Endothelial cell of hepatic sinusoid (primary cell): ENCODE results near the gene NRXN3.

Experiments
- in situ Hi-C: cut with HindIII; loops from 2 replicates; pipeline ENCODE4 v1.10.0; 2017; ENCODE audit warnings: low sequenced_read_pairs

Gene NRXN3

GRCh38 chr14:79631276-79631675 lies 1461.1 kb downstream of the NRXN3 start:
- in situ Hi-C loops, result no loop called here

- in situ Hi-C loops, result no loop called here
Measured at GRCh38 chr14:79638672-79639266, 1468.6 kb downstream of the NRXN3 start.

- in situ Hi-C loops, result no loop called here
Measured at GRCh38 chr14:79639613-79640012, 1469.4 kb downstream of the NRXN3 start.

- in situ Hi-C loops, result no loop called here
Measured at GRCh38 chr14:79641371-79641770, 1471.2 kb downstream of the NRXN3 start.

- in situ Hi-C loops, result no loop called here
Measured at GRCh38 chr14:79643132-79643531, 1473.0 kb downstream of the NRXN3 start.

GRCh38 chr14:79645753-79646362 lies 1475.7 kb downstream of the NRXN3 start:
- in situ Hi-C loops, result no loop called here

GRCh38 chr14:79649856-79650255 lies 1479.7 kb downstream of the NRXN3 start:
- in situ Hi-C loops, result no loop called here

- in situ Hi-C loops, result no loop called here
Measured at GRCh38 chr14:79652513-79653307, 1482.5 kb downstream of the NRXN3 start.

- in situ Hi-C loops, result no loop called here
Measured at GRCh38 chr14:79656056-79656455, 1485.9 kb downstream of the NRXN3 start.

GRCh38 chr14:79656496-79656895 lies 1486.3 kb downstream of the NRXN3 start:
- in situ Hi-C loops, result no loop called here

- in situ Hi-C loops, result no loop called here
Measured at GRCh38 chr14:79658221-79658620, 1488.0 kb downstream of the NRXN3 start.

- in situ Hi-C loops, result no loop called here
Measured at GRCh38 chr14:79658769-79659168, 1488.6 kb downstream of the NRXN3 start.

GRCh38 chr14:79660053-79660939 lies 1490.1 kb downstream of the NRXN3 start:
- in situ Hi-C loops, result no loop called here

GRCh38 chr14:79661752-79662151 lies 1491.6 kb downstream of the NRXN3 start:
- in situ Hi-C loops, result no loop called here

- in situ Hi-C loops, result no loop called here
Measured at GRCh38 chr14:79663453-79663852, 1493.3 kb downstream of the NRXN3 start.

- in situ Hi-C loops, result no loop called here
Measured at GRCh38 chr14:79665556-79665955, 1495.4 kb downstream of the NRXN3 start.

GRCh38 chr14:79668951-79669350 lies 1498.8 kb downstream of the NRXN3 start:
- in situ Hi-C loops, result no loop called here

- in situ Hi-C loops, result no loop called here
Measured at GRCh38 chr14:79670811-79671210, 1500.6 kb downstream of the NRXN3 start.

- in situ Hi-C loops, result no loop called here
Measured at GRCh38 chr14:79680087-79680486, 1509.9 kb downstream of the NRXN3 start.

GRCh38 chr14:79686196-79686595 lies 1516.0 kb downstream of the NRXN3 start:
- in situ Hi-C loops, result no loop called here

- in situ Hi-C loops, result no loop called here
Measured at GRCh38 chr14:79690960-79691359, 1520.8 kb downstream of the NRXN3 start.
